ENCODE data around the gene CNTN5. TPM values are rescaled to one million over a fixed set of nuclear protein-coding genes. Genes with fewer than 3 reads are reported as not detected.

The CNTN5 gene
- total and polyA plus RNA-seq, 10 of the 15 experiments (the other 5 are each of a cell fraction or from before 2014, with no cell fraction given) = 0.01 TPM; not detected in 9

DNA sequence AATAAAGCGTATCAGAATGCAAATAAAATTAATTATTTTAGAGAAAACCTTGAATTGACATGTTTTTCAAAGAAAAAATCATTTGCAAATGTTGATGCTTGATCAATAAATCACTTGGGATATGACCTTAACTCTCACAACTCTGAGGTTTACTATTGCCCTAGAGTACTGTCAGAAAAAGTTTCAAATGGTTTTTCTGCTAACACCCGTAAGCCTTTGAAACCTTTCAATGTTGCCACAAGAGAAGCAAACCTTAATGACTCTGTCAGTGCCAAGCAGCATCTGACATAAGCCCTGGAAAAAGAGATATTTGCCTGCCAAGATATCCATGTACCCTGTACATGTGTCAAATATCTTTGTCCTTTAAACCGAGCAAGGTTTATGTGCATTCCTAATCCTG is 1282.1 kb downstream of the CNTN5 start:
- H3K4me3 ChIP-seq = no peak overlapping the region
- ChIA-PET RAD21 (ENCODE audit: unreplicated experiment) (no interaction called here), SMC1A (ENCODE audit: uncharacterized antibody, unreplicated experiment) (no interaction called here), CTCF (no interaction called here), POLR2A (no interaction called here)
- no peak overlapping the region for H2AFZ ChIP-seq (ENCODE audit: control insufficient read depth, low read depth, low read length)
- FAIRE-seq (no peak), ATAC-seq (no peak), DNase-seq (ENCODE audit: low read depth, low spot score) (no peak)
- no peaks in the 10 kb centered on the region for H3K79me2 ChIP-seq (ENCODE audit: control insufficient read depth, insufficient read depth, low read length)
- 8% methylated on average over 3 of the region's 3 CpGs for WGBS (ENCODE audit: insufficient coverage, insufficient replicate concordance, low lambda C conversion rate, missing lambda C conversion rate)
- no peak for TF ChIP-seq SMAD1 (IDR thresholded peaks at IDR 0.05; ENCODE audit: low read depth, partially characterized antibody)
- no peak for TF ChIP-seq ZNF622 (IDR thresholded peaks at IDR 0.05)
- no peak for TF ChIP-seq CREB1 (IDR thresholded peaks at IDR 0.05; ENCODE audit: low read depth)
- TF ChIP-seq GATAD2B (conservative IDR thresholded peaks at IDR 0.05; ENCODE audit: low read depth) = no peak
- TF ChIP-seq, protein P1, sequence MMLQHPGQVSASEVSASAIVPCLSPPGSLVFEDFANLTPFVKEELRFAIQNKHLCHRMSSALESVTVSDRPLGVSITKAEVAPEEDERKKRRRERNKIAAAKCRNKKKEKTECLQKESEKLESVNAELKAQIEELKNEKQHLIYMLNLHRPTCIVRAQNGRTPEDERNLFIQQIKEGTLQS (IDR thresholded peaks at IDR 0.05; ENCODE audit: borderline replicate concordance, extremely low read depth, low read depth, low read length) = no peak
- TF ChIP-seq, protein P2, sequence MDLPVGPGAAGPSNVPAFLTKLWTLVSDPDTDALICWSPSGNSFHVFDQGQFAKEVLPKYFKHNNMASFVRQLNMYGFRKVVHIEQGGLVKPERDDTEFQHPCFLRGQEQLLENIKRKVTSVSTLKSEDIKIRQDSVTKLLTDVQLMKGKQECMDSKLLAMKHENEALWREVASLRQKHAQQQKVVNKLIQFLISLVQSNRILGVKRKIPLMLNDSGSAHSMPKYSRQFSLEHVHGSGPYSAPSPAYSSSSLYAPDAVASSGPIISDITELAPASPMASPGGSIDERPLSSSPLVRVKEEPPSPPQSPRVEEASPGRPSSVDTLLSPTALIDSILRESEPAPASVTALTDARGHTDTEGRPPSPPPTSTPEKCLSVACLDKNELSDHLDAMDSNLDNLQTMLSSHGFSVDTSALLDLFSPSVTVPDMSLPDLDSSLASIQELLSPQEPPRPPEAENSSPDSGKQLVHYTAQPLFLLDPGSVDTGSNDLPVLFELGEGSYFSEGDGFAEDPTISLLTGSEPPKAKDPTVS (IDR thresholded peaks at IDR 0.05; ENCODE audit: low read depth, low read length) = no peak
- no peak for TF ChIP-seq NRF1 (conservative IDR thresholded peaks at IDR 0.05; ENCODE audit: low read depth, low read length)
- no peak for TF ChIP-seq PAX8 (IDR thresholded peaks at IDR 0.05)
- TF ChIP-seq, protein P3, sequence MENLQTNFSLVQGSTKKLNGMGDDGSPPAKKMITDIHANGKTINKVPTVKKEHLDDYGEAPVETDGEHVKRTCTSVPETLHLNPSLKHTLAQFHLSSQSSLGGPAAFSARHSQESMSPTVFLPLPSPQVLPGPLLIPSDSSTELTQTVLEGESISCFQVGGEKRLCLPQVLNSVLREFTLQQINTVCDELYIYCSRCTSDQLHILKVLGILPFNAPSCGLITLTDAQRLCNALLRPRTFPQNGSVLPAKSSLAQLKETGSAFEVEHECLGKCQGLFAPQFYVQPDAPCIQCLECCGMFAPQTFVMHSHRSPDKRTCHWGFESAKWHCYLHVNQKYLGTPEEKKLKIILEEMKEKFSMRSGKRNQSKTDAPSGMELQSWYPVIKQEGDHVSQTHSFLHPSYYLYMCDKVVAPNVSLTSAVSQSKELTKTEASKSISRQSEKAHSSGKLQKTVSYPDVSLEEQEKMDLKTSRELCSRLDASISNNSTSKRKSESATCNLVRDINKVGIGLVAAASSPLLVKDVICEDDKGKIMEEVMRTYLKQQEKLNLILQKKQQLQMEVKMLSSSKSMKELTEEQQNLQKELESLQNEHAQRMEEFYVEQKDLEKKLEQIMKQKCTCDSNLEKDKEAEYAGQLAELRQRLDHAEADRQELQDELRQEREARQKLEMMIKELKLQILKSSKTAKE (IDR thresholded peaks at IDR 0.05; ENCODE audit: low read depth, poor library complexity, severe bottlenecking) = no peak
- TF ChIP-seq YBX1 (IDR thresholded peaks at IDR 0.05) = no peak
- TF ChIP-seq JUNB (IDR thresholded peaks at IDR 0.05) = no peak
- TF ChIP-seq, protein P4, sequence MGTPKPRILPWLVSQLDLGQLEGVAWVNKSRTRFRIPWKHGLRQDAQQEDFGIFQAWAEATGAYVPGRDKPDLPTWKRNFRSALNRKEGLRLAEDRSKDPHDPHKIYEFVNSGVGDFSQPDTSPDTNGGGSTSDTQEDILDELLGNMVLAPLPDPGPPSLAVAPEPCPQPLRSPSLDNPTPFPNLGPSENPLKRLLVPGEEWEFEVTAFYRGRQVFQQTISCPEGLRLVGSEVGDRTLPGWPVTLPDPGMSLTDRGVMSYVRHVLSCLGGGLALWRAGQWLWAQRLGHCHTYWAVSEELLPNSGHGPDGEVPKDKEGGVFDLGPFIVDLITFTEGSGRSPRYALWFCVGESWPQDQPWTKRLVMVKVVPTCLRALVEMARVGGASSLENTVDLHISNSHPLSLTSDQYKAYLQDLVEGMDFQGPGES (IDR thresholded peaks at IDR 0.05) = no peak
- TF ChIP-seq POLR2A (IDR thresholded peaks at IDR 0.05; ENCODE audit: low read depth, low read length) = no peak
- no peak for TF ChIP-seq ZNF217 (IDR thresholded peaks at IDR 0.05)
- TF ChIP-seq, protein P5, sequence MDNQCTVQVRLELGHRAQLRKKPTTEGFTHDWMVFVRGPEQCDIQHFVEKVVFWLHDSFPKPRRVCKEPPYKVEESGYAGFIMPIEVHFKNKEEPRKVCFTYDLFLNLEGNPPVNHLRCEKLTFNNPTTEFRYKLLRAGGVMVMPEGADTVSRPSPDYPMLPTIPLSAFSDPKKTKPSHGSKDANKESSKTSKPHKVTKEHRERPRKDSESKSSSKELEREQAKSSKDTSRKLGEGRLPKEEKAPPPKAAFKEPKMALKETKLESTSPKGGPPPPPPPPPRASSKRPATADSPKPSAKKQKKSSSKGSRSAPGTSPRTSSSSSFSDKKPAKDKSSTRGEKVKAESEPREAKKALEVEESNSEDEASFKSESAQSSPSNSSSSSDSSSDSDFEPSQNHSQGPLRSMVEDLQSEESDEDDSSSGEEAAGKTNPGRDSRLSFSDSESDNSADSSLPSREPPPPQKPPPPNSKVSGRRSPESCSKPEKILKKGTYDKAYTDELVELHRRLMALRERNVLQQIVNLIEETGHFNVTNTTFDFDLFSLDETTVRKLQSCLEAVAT (IDR thresholded peaks at IDR 0.05) = no peak
- no peak for TF ChIP-seq LARP7 (IDR thresholded peaks at IDR 0.05)
- no peak for TF ChIP-seq ZBED1 (IDR thresholded peaks at IDR 0.05; ENCODE audit: borderline replicate concordance)
- no peak for TF ChIP-seq CHD1 (IDR thresholded peaks at IDR 0.05; ENCODE audit: low read depth, low read length)
- no peak for TF ChIP-seq EGR1 (IDR thresholded peaks at IDR 0.05; ENCODE audit: borderline replicate concordance in 1 of 2, low read depth in 2 of 2, low read length in 2 of 2)
- no peaks in the 10 kb centered on the region; a peak in 1 of 4 replicates for H3K27me3 ChIP-seq (replicated peaks in 1 of 2; ENCODE audit: control insufficient read depth in 2 of 2, insufficient read depth in 2 of 2, low read length in 1 of 2)
- H3K4me2 ChIP-seq (ENCODE audit: control insufficient read depth, insufficient read depth) = no peak overlapping the region
- no TSS peak for BruUV-seq (replicated peaks)
- intact Hi-C loops (cut with micrococcal nuclease; ENCODE audit: unreplicated experiment) = no loop called here
- no peak overlapping the region for H3K9ac ChIP-seq (ENCODE audit: control insufficient read depth, insufficient read depth, low read length)
- H3K27ac ChIP-seq (ENCODE audit: control insufficient read depth, insufficient read depth) = no peak overlapping the region
- H4K20me1 ChIP-seq (ENCODE audit: control insufficient read depth, insufficient read depth) = no peaks in the 10 kb centered on the region
- no peaks in the 10 kb centered on the region for H3K9me3 ChIP-seq (replicated peaks; ENCODE audit: control insufficient read depth, insufficient read depth, low read length)
- in situ Hi-C loops (cut with MboI) = no loop called here
- no peaks in the 10 kb centered on the region for H3K36me3 ChIP-seq (ENCODE audit: control insufficient read depth in 2 of 2, insufficient read depth in 2 of 2, low read length in 1 of 2)
- no peaks in the 10 kb centered on the region for H3K4me1 ChIP-seq (ENCODE audit: control insufficient read depth, insufficient read depth, low read length)
